Activated B cell treated with CpG ODN at 0.5 μM for 24 hours (primary cell): Measurements from ENCODE around the gene RAB35. TPM values are rescaled to one million over a fixed set of nuclear protein-coding genes. Genes with fewer than 3 reads are reported as not detected.

Experiments used
- ATAC-seq: fragments of 200-7000 bp; cut with Tn5 transposase; one replicate; pipeline ENCODE4 v1.10.0; 2021; ENCODE audit warnings: low read depth, mild to moderate bottlenecking, moderate library complexity
- CTCF ChIA-PET: fragments of 350-600 bp; sonication (Branson Sonifier 250); formaldehyde crosslinking; loops from one replicate; lab custom pipeline; 2021; ENCODE audit warnings: antibody characterized with exemption; lab: Charles Lee
- POLR2A ChIA-PET: fragments of 350-600 bp; sonication (Branson Sonifier 250); formaldehyde crosslinking; loops from one replicate; lab custom pipeline; 2021; ENCODE audit warnings: antibody characterized with exemption; lab: Charles Lee
- DNase-seq: peaks from one replicate; pipeline ENCODE4 v3.0.0; 2022
- H3K27ac Mint-ChIP-seq: one replicate; pipeline ENCODE4 v1.8.0; 2020; ENCODE audit warnings: mixed read lengths
- H3K27me3 Mint-ChIP-seq: one replicate; pipeline ENCODE4 v1.8.0; 2021; ENCODE audit warnings: mixed read lengths
- H3K36me3 Mint-ChIP-seq: one replicate; pipeline ENCODE4 v1.8.0; 2021; ENCODE audit warnings: low read depth, mixed read lengths
- H3K4me1 Mint-ChIP-seq: one replicate; pipeline ENCODE4 v1.8.0; 2021; ENCODE audit warnings: mixed read lengths
- H3K4me3 Mint-ChIP-seq: one replicate; pipeline ENCODE4 v1.8.0; 2020; ENCODE audit warnings: mild to moderate bottlenecking, mixed read lengths
- H3K9me3 Mint-ChIP-seq: one replicate; pipeline ENCODE4 v1.8.0; 2020; ENCODE audit warnings: mixed read lengths
- CTCF ChIP-seq: fragments of 200-600 bp; IDR thresholded peaks from one replicate; pipeline ENCODE4 v1.8.0; 2022; ENCODE audit warnings: antibody characterized with exemption, mild to moderate bottlenecking
- intact Hi-C: fragments of 100-400 bp; cut with micrococcal nuclease; formaldehyde crosslinking; loops from one replicate; pipeline ENCODE4 v1.15.1; 2024
- total RNA-seq: library from RNA; stranded (reverse); gene quantifications from 2 replicates; pipeline ENCODE4 v1.2.3, GENCODE V29; 2022

Gene RAB35
- total RNA-seq, 1 donor from 2014 or later = 45.6 TPM

GRCh38 chr12:120093336-120093591 is 23.3 kb downstream of the RAB35 start:
- H3K36me3 Mint-ChIP-seq = peaks cover 54% of the 10 kb centered on the region
- intact Hi-C loops = no loop called here
- ATAC-seq = no peak
- no peak overlapping the region for H3K4me3 Mint-ChIP-seq
- H3K27ac Mint-ChIP-seq = no peak overlapping the region
- POLR2A ChIA-PET = no interaction called here
- H3K27me3 Mint-ChIP-seq = no peaks in the 10 kb centered on the region
- CTCF ChIA-PET = no interaction called here
- no peak for TF ChIP-seq CTCF
- no peaks in the 10 kb centered on the region for H3K9me3 Mint-ChIP-seq
- H3K4me1 Mint-ChIP-seq = no peaks in the 10 kb centered on the region
- DNase-seq = no peak

GRCh38 chr12:120092551-120093335 is 23.8 kb downstream of the RAB35 start:
- intact Hi-C loops = no loop called here
- H3K4me3 Mint-ChIP-seq = no peak overlapping the region
- ChIA-PET POLR2A (no interaction called here), CTCF (no interaction called here)
- peaks cover under 1% of the 10 kb centered on the region for H3K4me1 Mint-ChIP-seq
- no peaks in the 10 kb centered on the region for H3K27me3 Mint-ChIP-seq
- H3K36me3 Mint-ChIP-seq = peaks cover 50% of the 10 kb centered on the region
- TF ChIP-seq CTCF = no peak
- no peak for DNase-seq
- no peak overlapping the region for H3K27ac Mint-ChIP-seq
- no peak for ATAC-seq
- H3K9me3 Mint-ChIP-seq = no peaks in the 10 kb centered on the region

GRCh38 chr12:120091371-120092090 is 25.0 kb downstream of the RAB35 start:
- H3K27me3 Mint-ChIP-seq = no peaks in the 10 kb centered on the region

GRCh38 chr12:120090626-120091295 is 25.8 kb downstream of the RAB35 start:
- peaks cover 33% of the 10 kb centered on the region for H3K36me3 Mint-ChIP-seq
- no peaks in the 10 kb centered on the region for H3K9me3 Mint-ChIP-seq
- no peak overlapping the region for H3K27ac Mint-ChIP-seq
- no peaks in the 10 kb centered on the region for H3K27me3 Mint-ChIP-seq
- H3K4me1 Mint-ChIP-seq = peaks cover 11% of the 10 kb centered on the region
- TF ChIP-seq CTCF = no peak
- no peak overlapping the region for H3K4me3 Mint-ChIP-seq
- ATAC-seq = no peak
- DNase-seq = no peak
- intact Hi-C loops = no loop called here
- POLR2A ChIA-PET = interaction anchor here (0.9 to 1.1 kb wide), 2 partner anchors 13 to 16 kb away, joined by 3 to 4 read pairs; no protein-coding TSS in a partner anchor
- CTCF ChIA-PET = no interaction called here

More at GRCh38 chr12:120091371-120092090, 25.0 kb downstream of the RAB35 start:
- ATAC-seq (no peak), DNase-seq (no peak)
- ChIA-PET POLR2A (no interaction called here), CTCF (no interaction called here)
- peaks cover 11% of the 10 kb centered on the region for H3K4me1 Mint-ChIP-seq
- no peak overlapping the region for H3K4me3 Mint-ChIP-seq
- intact Hi-C loops = no loop called here
- TF ChIP-seq CTCF = no peak
- H3K9me3 Mint-ChIP-seq = no peaks in the 10 kb centered on the region
- peaks cover 39% of the 10 kb centered on the region for H3K36me3 Mint-ChIP-seq
- no peak overlapping the region for H3K27ac Mint-ChIP-seq

- CTCF ChIA-PET = no interaction called here
- peaks cover 31% of the 10 kb centered on the region for H3K36me3 Mint-ChIP-seq
- no peaks in the 10 kb centered on the region for H3K27me3 Mint-ChIP-seq
- TF ChIP-seq CTCF = no peak
- intact Hi-C loops = no loop called here
- H3K4me3 Mint-ChIP-seq = no peak overlapping the region
- H3K4me1 Mint-ChIP-seq = peaks cover 11% of the 10 kb centered on the region
- no peaks in the 10 kb centered on the region for H3K9me3 Mint-ChIP-seq
- H3K27ac Mint-ChIP-seq = no peak overlapping the region
- ATAC-seq = no peak
- POLR2A ChIA-PET = interaction anchor here (0.9 to 1.1 kb wide), 3 partner anchors 12 to 111 kb away, joined by 3 to 4 read pairs (median 3); no protein-coding TSS in a partner anchor
- no peak for DNase-seq
These were observed 26.3 kb downstream of the RAB35 start for GRCh38 chr12:120090206-120090605.
